Measurements from ENCODE around the gene CCDC192.

CCDC192 gene

GRCh38 chr5:127975961-127976360 is 272.8 kb downstream of the CCDC192 start:
- no peak for TF ChIP-seq CTCF (IDR thresholded peaks at IDR 0.05; ENCODE audit: low read depth, low read length)
- no peak for TF ChIP-seq MYC (IDR thresholded peaks at IDR 0.05; ENCODE audit: low read depth, low read length)
- TF ChIP-seq, protein P1, sequence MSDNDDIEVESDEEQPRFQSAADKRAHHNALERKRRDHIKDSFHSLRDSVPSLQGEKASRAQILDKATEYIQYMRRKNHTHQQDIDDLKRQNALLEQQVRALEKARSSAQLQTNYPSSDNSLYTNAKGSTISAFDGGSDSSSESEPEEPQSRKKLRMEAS (IDR thresholded peaks at IDR 0.05; ENCODE audit: low read depth, low read length) = no peak
- no peak for TF ChIP-seq POLR2A (IDR thresholded peaks at IDR 0.05; ENCODE audit: extremely low read depth, insufficient read length)
- H3K4me3 ChIP-seq (ENCODE audit: low read depth, low read length) = no peak overlapping the region
- DNase-seq (ENCODE audit: low read depth) = no peak

DNA sequence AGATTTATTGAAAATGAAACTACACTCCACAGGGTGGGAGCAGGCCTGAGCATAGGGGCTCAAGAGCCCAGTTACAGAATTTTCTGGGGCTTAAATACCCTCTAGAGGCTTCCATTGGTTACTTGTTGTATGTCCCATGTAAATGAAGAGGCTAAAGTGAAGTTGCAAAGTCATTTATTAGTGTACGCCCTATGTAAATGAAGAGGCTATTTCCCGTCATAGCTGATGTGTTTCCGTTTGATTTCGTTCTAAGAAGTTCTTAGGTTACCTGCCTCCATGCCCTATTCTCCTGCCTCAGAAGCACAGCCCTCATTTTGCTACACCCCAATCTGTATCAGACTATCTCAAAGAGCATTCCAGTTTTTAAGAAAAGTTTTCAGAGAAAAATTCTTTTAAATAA is 273.3 kb downstream of the CCDC192 start:
- no peak for DNase-seq (ENCODE audit: low read depth)
- TF ChIP-seq CTCF (IDR thresholded peaks at IDR 0.05; ENCODE audit: low read depth, low read length) (no peak), POLR2A (IDR thresholded peaks at IDR 0.05; ENCODE audit: extremely low read depth, insufficient read length) (no peak), MYC (IDR thresholded peaks at IDR 0.05; ENCODE audit: low read depth, low read length) (no peak)
- TF ChIP-seq, protein P1 (IDR thresholded peaks at IDR 0.05; ENCODE audit: low read depth, low read length) = no peak
- no peak overlapping the region for H3K4me3 ChIP-seq (ENCODE audit: low read depth, low read length)

DNA sequence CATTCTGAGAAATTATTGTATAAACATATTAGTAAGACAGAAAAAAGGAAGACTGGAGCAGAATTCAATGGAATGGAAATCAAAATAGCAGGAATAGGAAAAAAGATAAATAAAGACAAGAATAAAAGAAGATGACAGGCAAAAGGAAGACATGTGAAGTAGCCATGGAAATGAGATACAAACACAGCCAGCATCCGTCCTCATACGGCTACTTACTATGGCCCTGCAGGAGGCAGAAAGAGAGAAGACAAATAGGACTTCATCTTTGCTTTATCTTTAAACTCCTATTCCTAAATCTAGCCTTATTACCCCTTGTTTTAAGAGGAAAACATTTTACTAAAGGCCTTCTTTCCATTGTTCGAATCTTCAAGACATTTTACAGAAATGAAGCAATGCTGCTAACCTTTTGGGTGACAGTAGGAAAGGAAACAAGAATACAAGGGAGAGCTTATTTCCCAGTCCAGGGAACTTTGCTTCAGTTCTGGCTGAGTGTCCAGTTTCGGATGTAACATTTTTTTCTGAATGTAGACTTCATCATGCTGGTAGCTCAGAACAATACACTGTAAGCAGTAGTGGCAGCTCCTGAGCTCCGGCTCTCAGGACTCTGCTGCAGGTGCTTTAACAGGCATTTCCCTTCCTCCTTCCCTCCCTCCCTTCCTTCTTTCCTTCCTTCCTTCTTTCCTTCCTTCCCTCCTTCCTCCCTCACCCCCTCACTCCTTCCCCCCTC is 274.0 kb downstream of the CCDC192 start:
- TF ChIP-seq MYC (IDR thresholded peaks at IDR 0.05; ENCODE audit: low read depth, low read length) (no peak), CTCF (IDR thresholded peaks at IDR 0.05; ENCODE audit: low read depth, low read length) (no peak), POLR2A (IDR thresholded peaks at IDR 0.05; ENCODE audit: extremely low read depth, insufficient read length) (no peak)
- TF ChIP-seq, protein P1 (IDR thresholded peaks at IDR 0.05; ENCODE audit: low read depth, low read length) = no peak
- DNase-seq (ENCODE audit: low read depth) = no peak

GRCh38 chr5:127978738-127979300 is 275.6 kb downstream of the CCDC192 start:
- TF ChIP-seq POLR2A (IDR thresholded peaks at IDR 0.05; ENCODE audit: extremely low read depth, insufficient read length) (no peak), MYC (IDR thresholded peaks at IDR 0.05; ENCODE audit: low read depth, low read length) (no peak), CTCF (IDR thresholded peaks at IDR 0.05; ENCODE audit: low read depth, low read length) (no peak)
- TF ChIP-seq, protein P1 (IDR thresholded peaks at IDR 0.05; ENCODE audit: low read depth, low read length) = no peak
- H3K4me3 ChIP-seq (ENCODE audit: low read depth, low read length) = no peak overlapping the region
- DNase-seq (ENCODE audit: low read depth) = no peak

More for the DNA sequence above, 274.0 kb downstream of the CCDC192 start:
- H3K4me3 ChIP-seq (ENCODE audit: low read depth, low read length) = no peak overlapping the region

- no peak for DNase-seq (ENCODE audit: low read depth)
Measured at GRCh38 chr5:127979475-127979874, 276.3 kb downstream of the CCDC192 start.

More at GRCh38 chr5:127979475-127979874, 276.3 kb downstream of the CCDC192 start:
- TF ChIP-seq POLR2A (IDR thresholded peaks at IDR 0.05; ENCODE audit: extremely low read depth, insufficient read length) (no peak), CTCF (IDR thresholded peaks at IDR 0.05; ENCODE audit: low read depth, low read length) (no peak)
- TF ChIP-seq, protein P1 (IDR thresholded peaks at IDR 0.05; ENCODE audit: low read depth, low read length) = no peak
- H3K4me3 ChIP-seq (ENCODE audit: low read depth, low read length) = no peak overlapping the region
